CD4-positive, alpha-beta memory T cell (primary cell): Measurements from ENCODE around the gene CCDC88C. TPM values are rescaled to one million over a fixed set of nuclear protein-coding genes. Genes with fewer than 3 reads are reported as not detected.

Experiments used
- CTCF ChIA-PET: fragments of 350-600 bp; sonication (Branson Sonifier 250); formaldehyde crosslinking; loops from one replicate; lab custom pipeline; 2021; ENCODE audit warnings: inconsistent platforms; ENCODE audit not compliant: partially characterized antibody; lab: Charles Lee
- POLR2A ChIA-PET: fragments of 350-600 bp; sonication (Branson Sonifier 250); formaldehyde crosslinking; loops from one replicate; lab custom pipeline; 2021; ENCODE audit not compliant: partially characterized antibody; lab: Charles Lee
- DNase-seq, 5 donors: peaks; one replicate each; pipeline versions ENCODE4 v3.0.0 to v3.0.0-alpha.2; 2020 to 2022; ENCODE audit warnings: mixed read lengths in 1 of 5
- H3K27ac ChIP-seq: one replicate; pipeline ENCODE4 v1.7.0; 2013; ENCODE audit warnings: low read depth, low read length
- H3K27me3 ChIP-seq: 2 replicates; pipeline ENCODE4 v1.7.0; 2013; ENCODE audit warnings: mild to moderate bottlenecking, low read length, moderate library complexity; ENCODE audit not compliant: insufficient read depth
- H3K36me3 ChIP-seq: 2 replicates; pipeline ENCODE4 v1.7.0; 2013; ENCODE audit warnings: mild to moderate bottlenecking, low read length, moderate library complexity; ENCODE audit not compliant: insufficient read depth
- H3K4me1 ChIP-seq: 2 replicates; pipeline ENCODE4 v1.7.0; 2013; ENCODE audit warnings: mild to moderate bottlenecking, low read length, moderate library complexity; ENCODE audit not compliant: insufficient read depth
- H3K4me3 ChIP-seq, 2 donors: one replicate each; pipeline ENCODE4 v1.7.0; 2013; ENCODE audit warnings: low read length in 2 of 2, mild to moderate bottlenecking in 1 of 2
- H3K9me3 ChIP-seq, 2 donors: one replicate each; pipeline ENCODE4 v1.7.0; 2013; ENCODE audit warnings: low read length in 2 of 2, control low read depth in 1 of 2; ENCODE audit not compliant: control insufficient read depth in 1 of 2
- H3K27ac Mint-ChIP-seq, 7 donors: one replicate each; pipeline ENCODE4 v1.8.0; 2020 to 2021; ENCODE audit warnings: mixed read lengths in 7 of 7, mild to moderate bottlenecking in 6 of 7, inconsistent platforms in 3 of 7, moderate library complexity in 3 of 7
- H3K27me3 Mint-ChIP-seq, 2 donors: one replicate each; pipeline ENCODE4 v1.8.0; 2020 to 2021; ENCODE audit warnings: mixed read lengths in 2 of 2
- H3K36me3 Mint-ChIP-seq, 2 donors: one replicate each; pipeline ENCODE4 v1.8.0; 2020 to 2021; ENCODE audit warnings: mixed read lengths in 2 of 2, inconsistent platforms in 1 of 2, mild to moderate bottlenecking in 1 of 2
- H3K4me1 Mint-ChIP-seq, 4 donors: one replicate each; pipeline ENCODE4 v1.8.0; 2020 to 2021; ENCODE audit warnings: mixed read lengths in 4 of 4, mild to moderate bottlenecking in 1 of 4
- H3K4me3 Mint-ChIP-seq, 8 donors: one replicate each; pipeline ENCODE4 v1.8.0; 2020 to 2021; ENCODE audit warnings: mixed read lengths in 8 of 8, mild to moderate bottlenecking in 7 of 8, moderate library complexity in 6 of 8, inconsistent platforms in 3 of 8
- H3K9me3 Mint-ChIP-seq, 8 donors: one replicate each; pipeline ENCODE4 v1.8.0; 2020 to 2021; ENCODE audit warnings: mixed read lengths in 8 of 8, mild to moderate bottlenecking in 5 of 8, inconsistent platforms in 3 of 8, moderate library complexity in 1 of 8
- intact Hi-C: fragments of 100-400 bp; cut with micrococcal nuclease; formaldehyde crosslinking; loops from one replicate; pipeline ENCODE4 v1.15.1; 2023
- polyA plus RNA-seq, 2 donors: library from polyadenylated mRNA; unstranded; fragments of 300-500 nt; fragmentation: Illumina TruSeq; gene quantifications; one replicate each; pipeline ENCODE4 v1.2.3, GENCODE V29; 2021
- total RNA-seq, 2 experiments: library from RNA; stranded (reverse); gene quantifications; one replicate each; pipeline ENCODE4 v1.2.3, GENCODE V29; 2021

Gene CCDC88C
- total and polyA plus RNA-seq, 4 experiments from 2014 or later = 17.1 to 293 (median 161) TPM

DNA sequence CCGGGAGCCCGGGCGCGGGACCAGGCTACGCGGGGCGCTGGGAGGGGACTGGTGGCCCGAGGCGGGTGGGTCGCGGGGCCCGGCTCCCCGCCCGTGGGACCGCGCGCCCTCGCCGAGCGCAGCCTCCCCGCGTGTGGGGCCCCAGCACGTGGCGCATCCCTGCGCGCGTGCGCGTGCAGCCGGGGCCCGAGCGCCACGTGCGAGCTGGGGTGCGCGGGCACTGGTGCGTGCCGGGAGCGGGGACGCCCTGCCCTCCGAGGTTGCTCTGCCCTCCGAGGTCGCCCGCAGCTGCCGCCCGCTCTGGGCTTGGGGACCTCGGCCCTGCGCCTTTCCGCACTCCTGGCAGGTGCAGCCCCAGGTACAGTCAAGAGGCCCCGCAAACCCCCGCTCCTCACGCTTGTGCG lies 365 bp upstream of the CCDC88C start:
- peaks cover 37% of the 10 kb centered on the region for H3K4me1 ChIP-seq
- peak overlapping the region; percentile 90 to 100 (median 95) for H3K27ac Mint-ChIP-seq
- peaks cover 27 to 39% of the 10 kb centered on the region in 2 donors for H3K36me3 Mint-ChIP-seq
- CTCF ChIA-PET = interaction anchor here (0.7 to 20.7 kb wide), 16 partner anchors 9 to 174 kb away, joined by 3 to 522 read pairs (median 6); partner anchors contain the start of gene GPR68
- no peaks in the 10 kb centered on the region for H3K27me3 ChIP-seq
- H3K27ac ChIP-seq = peak overlapping the region; percentile 67
- peak overlapping the region; percentile 27 to 95 (median 84) for H3K4me3 Mint-ChIP-seq
- POLR2A ChIA-PET = interaction anchor here (0.6 to 12.6 kb wide), 17 partner anchors 9 to 355 kb away, joined by 3 to 520 read pairs (median 4); partner anchors contain the start of genes GPR68 and PPP4R3A
- intact Hi-C loops = loop anchor here (1.0 to 5.0 kb wide), 4 partner anchors 95 to 1021 kb away; partner anchors contain the start of gene CALM1
- peak overlapping the region; percentile 46 to 52 for H3K4me3 ChIP-seq
- no peaks in the 10 kb centered on the region for H3K36me3 ChIP-seq
- no peaks in the 10 kb centered on the region for H3K9me3 Mint-ChIP-seq
- peaks cover 0 to 1% of the 10 kb centered on the region in 2 donors for H3K27me3 Mint-ChIP-seq
- DNase-seq = peak; percentile 72 to 85 (median 82)
- no peaks in the 10 kb centered on the region for H3K9me3 ChIP-seq
- peaks cover 28 to 61% (median 38%) of the 10 kb centered on the region in 4 donors for H3K4me1 Mint-ChIP-seq

GRCh38 chr14:91416744-91417119 lies 888 bp downstream of the CCDC88C start:
- intact Hi-C loops = loop anchor here (1.0 to 5.0 kb wide), 7 partner anchors 11 to 1019 kb away; partner anchors contain the start of genes CALM1 and RPS6KA5
- ChIA-PET CTCF (interaction anchor here (1.1 to 20.7 kb wide), 7 partner anchors 8 to 97 kb away, joined by 3 to 522 read pairs (median 83); no protein-coding TSS in a partner anchor), POLR2A (interaction anchor here (1.1 to 12.6 kb wide), 14 partner anchors 8 to 457 kb away, joined by 3 to 520 read pairs (median 14); partner anchors contain the start of gene GPR68)
- Histone ChIP-seq H3K36me3 (no peaks in the 10 kb centered on the region), H3K27ac (peak overlapping the region; percentile 98), H3K4me3 (peak overlapping the region; percentile 60 to 71), H3K4me1 (peaks cover 50% of the 10 kb centered on the region), H3K9me3 (no peaks in the 10 kb centered on the region), H3K27me3 (no peaks in the 10 kb centered on the region)
- H3K27me3 Mint-ChIP-seq = peaks cover 0 to 1% of the 10 kb centered on the region in 2 donors
- H3K4me1 Mint-ChIP-seq = peaks cover 33 to 70% (median 46%) of the 10 kb centered on the region in 4 donors
- peak in 1 of 5 donors; percentile 59 for DNase-seq
- H3K27ac Mint-ChIP-seq = peak overlapping the region; percentile 96 to 100 (median 99)
- H3K4me3 Mint-ChIP-seq = peak overlapping the region; percentile 96 to 100 (median 99)
- peaks cover 31 to 43% of the 10 kb centered on the region in 2 donors for H3K36me3 Mint-ChIP-seq
- no peaks in the 10 kb centered on the region for H3K9me3 Mint-ChIP-seq

- Mint-ChIP-seq H3K9me3 (no peaks in the 10 kb centered on the region), H3K36me3 (peaks cover 34 to 47% of the 10 kb centered on the region in 2 donors), H3K4me3 (peak overlapping the region; percentile 96 to 100 (median 99)), H3K27ac (peak overlapping the region; percentile 96 to 100 (median 99)), H3K4me1 (peaks cover 39 to 75% (median 50%) of the 10 kb centered on the region in 4 donors), H3K27me3 (peaks cover 0 to 1% of the 10 kb centered on the region in 2 donors)
- intact Hi-C loops = loop anchor here (1.0 to 5.0 kb wide), 7 partner anchors 11 to 1019 kb away; partner anchors contain the start of genes CALM1 and RPS6KA5
- Histone ChIP-seq H3K4me1 (peaks cover 57% of the 10 kb centered on the region), H3K4me3 (peak overlapping the region; percentile 60 to 71), H3K9me3 (no peaks in the 10 kb centered on the region), H3K27ac (peak overlapping the region; percentile 98), H3K27me3 (no peaks in the 10 kb centered on the region), H3K36me3 (no peaks in the 10 kb centered on the region)
- POLR2A ChIA-PET = interaction anchor here (0.9 to 12.6 kb wide), 21 partner anchors 7 to 473 kb away, joined by 3 to 520 read pairs (median 5); partner anchors contain the start of genes GPR68 and PPP4R3A
- CTCF ChIA-PET = interaction anchor here (0.5 to 20.7 kb wide), 11 partner anchors 8 to 357 kb away, joined by 3 to 522 read pairs (median 4); no protein-coding TSS in a partner anchor
- peak; percentile 85 to 91 (median 87) for DNase-seq
Observed at GRCh38 chr14:91415794-91416743, 1.6 kb downstream of the CCDC88C start.

DNA sequence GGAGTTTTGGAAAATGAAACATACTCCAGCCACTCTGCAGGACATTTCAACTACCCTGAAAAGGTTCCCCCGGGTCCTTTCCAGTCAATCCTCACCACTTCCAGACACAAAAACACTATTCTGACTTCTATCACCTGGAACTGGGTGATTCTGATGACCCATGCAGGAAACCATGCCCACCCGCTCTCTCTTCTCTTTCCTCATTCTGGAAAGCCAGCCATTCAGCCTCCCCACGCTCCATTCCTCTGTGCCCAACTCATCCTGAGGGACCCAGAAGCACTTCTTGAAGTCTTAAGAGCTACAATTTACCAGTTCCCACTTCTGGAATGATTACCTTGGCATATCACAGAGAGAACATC lies 3.2 kb downstream of the CCDC88C start:
- Histone ChIP-seq H3K9me3 (no peaks in the 10 kb centered on the region), H3K4me1 (peaks cover 71% of the 10 kb centered on the region), H3K36me3 (no peaks in the 10 kb centered on the region), H3K27me3 (no peaks in the 10 kb centered on the region), H3K4me3 (peak overlapping the region; percentile 47 to 60), H3K27ac (peak overlapping the region; percentile 98)
- Mint-ChIP-seq H3K36me3 (peaks cover 43 to 60% of the 10 kb centered on the region in 2 donors), H3K4me1 (peaks cover 51 to 83% (median 61%) of the 10 kb centered on the region in 4 donors), H3K4me3 (peak overlapping the region; percentile 96 to 100 (median 99)), H3K27me3 (peaks cover 0 to 1% of the 10 kb centered on the region in 2 donors), H3K27ac (peak overlapping the region; percentile 81 to 100 (median 98)), H3K9me3 (peaks cover 0 to 1% (median 0%) of the 10 kb centered on the region in 8 donors)
- POLR2A ChIA-PET = interaction anchor here (1.1 to 12.6 kb wide), 10 partner anchors 18 to 301 kb away, joined by 3 to 520 read pairs (median 60); partner anchors contain the start of genes DGLUCY, GPR68 and PPP4R3A
- CTCF ChIA-PET = interaction anchor here (1.2 to 20.7 kb wide), 6 partner anchors 8 to 241 kb away, joined by 3 to 522 read pairs (median 47); no protein-coding TSS in a partner anchor
- no peak for DNase-seq
- intact Hi-C loops = no loop called here

GRCh38 chr14:91413547-91414474 lies 3.8 kb downstream of the CCDC88C start:
- H3K4me1 ChIP-seq = peaks cover 71% of the 10 kb centered on the region
- H3K9me3 Mint-ChIP-seq = peaks cover 0 to 1% (median 0%) of the 10 kb centered on the region in 8 donors
- peaks cover 45 to 60% of the 10 kb centered on the region in 2 donors for H3K36me3 Mint-ChIP-seq
- peak overlapping the region; percentile 96 to 100 (median 99) for H3K4me3 Mint-ChIP-seq
- ChIA-PET CTCF (interaction anchor here (1.2 to 20.7 kb wide), 7 partner anchors 9 to 240 kb away, joined by 3 to 522 read pairs (median 6); no protein-coding TSS in a partner anchor), POLR2A (interaction anchor here (1.1 to 12.6 kb wide), 10 partner anchors 17 to 300 kb away, joined by 3 to 520 read pairs (median 64); partner anchors contain the start of genes DGLUCY, GPR68 and PPP4R3A)
- no peaks in the 10 kb centered on the region for H3K9me3 ChIP-seq
- H3K27ac ChIP-seq = peak overlapping the region; percentile 98
- peak overlapping the region; percentile 81 to 100 (median 98) for H3K27ac Mint-ChIP-seq
- no peaks in the 10 kb centered on the region for H3K27me3 ChIP-seq
- DNase-seq = peak; percentile 49 to 87 (median 55)
- no peaks in the 10 kb centered on the region for H3K36me3 ChIP-seq
- peak overlapping the region; percentile 47 to 60 for H3K4me3 ChIP-seq
- peaks cover 47 to 81% (median 58%) of the 10 kb centered on the region in 4 donors for H3K4me1 Mint-ChIP-seq
- peaks cover 0 to 1% of the 10 kb centered on the region in 2 donors for H3K27me3 Mint-ChIP-seq
- intact Hi-C loops = no loop called here
